Measurements from ENCODE around the gene EIF3B.
"Not testable (repeated sequence)": the region's sequence is repeated elsewhere in the genome, so short reads cannot be mapped to it uniquely, and the experiment has no call there.

DNA sequence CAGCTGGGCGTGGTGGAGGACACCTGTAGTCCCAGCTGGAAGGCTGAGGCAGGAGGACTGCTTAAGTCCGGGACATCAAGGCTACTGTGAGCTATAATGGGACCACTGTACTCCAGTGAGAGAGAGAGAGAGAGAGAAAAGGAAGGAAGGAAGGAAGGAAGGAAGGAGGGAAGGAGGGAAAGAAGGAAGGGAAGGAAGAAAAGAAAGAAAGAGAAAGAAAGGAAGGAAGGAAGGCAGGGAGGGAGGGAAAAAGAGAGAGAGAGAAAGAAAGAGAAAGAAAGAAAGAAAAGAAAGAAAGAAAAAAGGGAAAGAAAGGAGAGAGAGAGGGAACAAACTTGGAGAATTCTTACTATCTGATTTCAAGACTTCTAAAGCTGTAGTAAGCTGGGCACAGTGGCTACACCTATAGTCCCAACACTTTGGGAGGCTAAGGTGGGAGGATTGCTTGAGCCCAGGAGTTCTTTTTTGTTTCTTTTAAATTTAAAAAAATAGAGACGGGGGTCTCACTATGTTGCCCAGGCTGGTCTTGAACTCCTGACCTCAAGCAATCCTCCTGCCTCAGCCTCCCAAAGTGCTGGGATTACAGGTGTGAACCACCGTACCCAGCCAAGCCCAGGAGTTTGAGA lies 21.9 kb upstream of the EIF3B start:
- not testable (repeated sequence) for TF ChIP-seq EP300, POLR2A (IDR thresholded peaks at IDR 0.05)
- TF ChIP-seq, protein P1, sequence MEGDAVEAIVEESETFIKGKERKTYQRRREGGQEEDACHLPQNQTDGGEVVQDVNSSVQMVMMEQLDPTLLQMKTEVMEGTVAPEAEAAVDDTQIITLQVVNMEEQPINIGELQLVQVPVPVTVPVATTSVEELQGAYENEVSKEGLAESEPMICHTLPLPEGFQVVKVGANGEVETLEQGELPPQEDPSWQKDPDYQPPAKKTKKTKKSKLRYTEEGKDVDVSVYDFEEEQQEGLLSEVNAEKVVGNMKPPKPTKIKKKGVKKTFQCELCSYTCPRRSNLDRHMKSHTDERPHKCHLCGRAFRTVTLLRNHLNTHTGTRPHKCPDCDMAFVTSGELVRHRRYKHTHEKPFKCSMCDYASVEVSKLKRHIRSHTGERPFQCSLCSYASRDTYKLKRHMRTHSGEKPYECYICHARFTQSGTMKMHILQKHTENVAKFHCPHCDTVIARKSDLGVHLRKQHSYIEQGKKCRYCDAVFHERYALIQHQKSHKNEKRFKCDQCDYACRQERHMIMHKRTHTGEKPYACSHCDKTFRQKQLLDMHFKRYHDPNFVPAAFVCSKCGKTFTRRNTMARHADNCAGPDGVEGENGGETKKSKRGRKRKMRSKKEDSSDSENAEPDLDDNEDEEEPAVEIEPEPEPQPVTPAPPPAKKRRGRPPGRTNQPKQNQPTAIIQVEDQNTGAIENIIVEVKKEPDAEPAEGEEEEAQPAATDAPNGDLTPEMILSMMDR (IDR thresholded peaks at IDR 0.05) = not testable (repeated sequence)
